Caki2 (cell line): ENCODE measurements around the gene IL1RAP. TPM values are rescaled to one million over a fixed set of nuclear protein-coding genes. Genes with fewer than 3 reads are reported as not detected.
A peak's percentile ranks its signal among the peaks of the same experiment; 100 is the strongest.

Experiments
- DNase-seq: peaks from one replicate; pipeline ENCODE4 v3.0.0-alpha.2; 2015; ENCODE audit warnings: low read depth
- in situ Hi-C: cut with HindIII; loops from 2 replicates; pipeline ENCODE4 v1.10.0; 2016; ENCODE audit warnings: low sequenced_read_pairs, low pct_unique_long_range_greater_than_20kb, mixed read lengths
- total RNA-seq: library from RNA; depleted of rRNA; stranded (reverse); fragments of >200 nt; shearing (Covaris generic); gene quantifications from 2 replicates; pipeline ENCODE4 v1.2.3, GENCODE V29; 2014; ENCODE audit warnings: low replicate concordance

Gene IL1RAP
- total RNA-seq, 1 experiment from 2014 or later, result 9.5 TPM

- DNase-seq, result no peak
- in situ Hi-C loops, result no loop called here
Observed at GRCh38 chr3:190591080-190591479, 77.2 kb downstream of the IL1RAP start.

DNA sequence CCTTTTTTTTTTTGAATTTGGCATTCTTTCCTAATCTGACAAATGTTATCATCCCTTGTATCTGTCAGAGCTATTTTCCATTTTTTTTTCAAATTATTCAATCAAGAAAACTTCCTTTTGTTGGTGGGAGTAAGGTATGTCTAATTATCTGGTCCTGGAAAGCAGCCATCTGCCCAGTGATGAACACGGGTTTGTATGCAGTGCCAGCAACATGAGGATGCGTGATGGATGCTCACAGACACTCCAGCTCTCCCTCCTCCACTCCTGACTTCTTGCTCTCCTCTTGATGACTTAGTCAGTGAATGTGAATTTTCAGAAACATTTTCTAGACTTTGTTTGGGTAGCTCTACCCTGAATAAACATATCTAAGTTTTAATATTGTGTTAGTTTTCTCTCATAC lies 79.2 kb downstream of the IL1RAP start:
- in situ Hi-C loops, result no loop called here
- no peak for DNase-seq

DNA sequence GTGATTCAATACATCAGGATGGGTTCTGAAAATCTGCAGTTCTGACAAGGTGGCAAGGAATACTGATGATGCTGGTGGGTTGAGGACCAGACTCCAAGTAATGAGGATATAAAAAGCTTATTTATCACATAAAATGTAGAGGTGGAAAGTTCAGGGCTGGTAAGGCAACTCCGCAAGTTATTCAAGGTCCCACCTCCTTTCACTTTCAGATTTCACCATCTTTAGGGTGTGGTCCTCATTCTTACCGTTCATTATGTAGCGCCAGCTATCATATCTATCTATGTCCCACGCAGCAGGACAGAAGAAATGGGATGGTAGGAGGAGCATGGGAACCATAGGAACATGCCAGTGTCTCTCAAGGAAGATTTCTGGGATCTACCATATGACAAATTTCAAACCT lies 80.3 kb downstream of the IL1RAP start:
- in situ Hi-C loops, result no loop called here

GRCh38 chr3:190595179-190595795 lies 81.4 kb downstream of the IL1RAP start:
- in situ Hi-C loops, result no loop called here
- no peak for DNase-seq

More for the DNA sequence above, 80.3 kb downstream of the IL1RAP start:
- DNase-seq, result no peak

- in situ Hi-C loops, result no loop called here
- no peak for DNase-seq
Observed at GRCh38 chr3:190595807-190596206, 81.9 kb downstream of the IL1RAP start.

DNA sequence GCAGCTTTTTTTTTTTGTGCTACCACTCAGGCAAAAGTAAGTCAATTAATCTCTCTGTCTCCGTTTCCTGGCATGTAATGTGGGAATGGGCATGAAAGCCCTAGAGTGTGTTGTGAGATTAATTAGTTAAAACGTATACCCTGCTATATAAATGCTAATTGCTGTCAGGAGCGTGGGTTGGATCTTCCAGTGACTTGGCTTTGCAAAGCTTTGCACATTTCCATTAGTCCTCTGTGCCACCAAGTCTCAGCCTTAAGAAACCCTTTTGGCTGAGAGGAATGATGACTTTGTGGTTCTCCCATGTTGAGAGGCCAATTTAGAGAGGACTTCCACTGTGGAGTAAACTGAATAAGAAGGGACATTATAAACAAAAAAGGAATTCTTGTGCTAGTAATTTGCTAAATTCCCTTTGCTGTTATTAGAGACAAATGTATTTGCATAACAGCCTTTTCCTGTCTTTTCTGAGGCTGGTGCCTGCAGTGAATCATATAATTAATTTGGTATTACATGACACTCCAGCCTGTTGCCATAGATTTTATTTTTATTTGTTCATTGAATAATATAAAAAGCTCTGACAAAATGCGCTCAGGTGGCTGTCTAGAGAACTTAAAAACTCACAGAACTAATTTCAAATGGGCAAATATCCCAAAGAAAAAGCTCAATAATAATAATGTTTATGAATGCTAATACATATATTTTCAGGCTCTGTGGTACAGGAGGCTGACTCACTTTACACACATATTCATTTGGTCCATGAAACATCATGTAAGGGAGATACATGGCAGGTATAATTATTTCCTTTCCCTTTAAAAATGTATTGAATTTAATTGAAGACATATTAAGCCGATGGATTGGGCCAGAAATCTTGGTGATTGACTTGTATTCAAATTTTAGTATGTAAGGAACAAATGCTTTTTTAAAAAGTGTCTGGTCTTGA lies 82.7 kb downstream of the IL1RAP start:
- in situ Hi-C loops, result no loop called here
- DNase-seq, result no peak

DNA sequence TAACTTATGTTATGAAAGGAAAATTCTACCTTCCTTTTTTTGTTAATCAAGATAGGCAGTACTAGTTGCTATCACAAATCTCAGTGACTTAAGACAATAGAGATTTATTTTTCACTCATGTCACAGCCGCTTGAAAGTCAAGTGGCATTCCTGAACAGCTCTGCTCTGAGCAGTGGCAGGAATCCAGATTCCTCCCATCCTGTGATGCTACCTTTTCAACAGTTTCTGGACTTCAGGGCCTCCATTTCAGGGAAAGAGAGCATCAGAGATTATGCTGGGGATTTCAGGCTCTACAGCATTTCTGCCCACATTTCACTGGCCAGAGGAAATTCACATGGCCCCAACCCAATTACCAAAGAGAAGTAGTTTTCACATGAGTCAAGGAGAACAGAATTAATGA lies 83.4 kb downstream of the IL1RAP start:
- no peak for DNase-seq
- in situ Hi-C loops, result no loop called here

DNA sequence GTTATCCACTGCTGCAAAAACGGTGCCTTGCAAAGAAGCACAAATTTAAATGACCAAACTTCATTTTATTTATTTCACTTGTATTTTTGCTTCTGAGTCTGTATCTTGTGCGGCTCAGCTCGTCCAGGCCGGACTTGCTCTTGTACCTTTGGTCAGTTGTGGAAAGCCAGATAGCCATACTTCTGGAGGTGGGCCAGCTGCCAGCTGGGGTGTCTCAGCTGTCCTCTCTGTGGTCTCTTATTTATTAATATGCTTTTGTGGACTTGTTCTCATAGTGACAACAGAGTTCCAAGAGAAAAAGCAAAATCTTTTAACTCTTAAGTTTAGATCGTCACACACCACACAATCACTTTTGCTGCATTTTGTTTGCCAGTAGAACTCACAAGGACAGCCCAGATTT lies 87.7 kb downstream of the IL1RAP start:
- no peak for DNase-seq
- in situ Hi-C loops, result no loop called here

- in situ Hi-C loops, result no loop called here
- DNase-seq, result no peak
Observed at GRCh38 chr3:190605385-190605784, 91.5 kb downstream of the IL1RAP start.

DNA sequence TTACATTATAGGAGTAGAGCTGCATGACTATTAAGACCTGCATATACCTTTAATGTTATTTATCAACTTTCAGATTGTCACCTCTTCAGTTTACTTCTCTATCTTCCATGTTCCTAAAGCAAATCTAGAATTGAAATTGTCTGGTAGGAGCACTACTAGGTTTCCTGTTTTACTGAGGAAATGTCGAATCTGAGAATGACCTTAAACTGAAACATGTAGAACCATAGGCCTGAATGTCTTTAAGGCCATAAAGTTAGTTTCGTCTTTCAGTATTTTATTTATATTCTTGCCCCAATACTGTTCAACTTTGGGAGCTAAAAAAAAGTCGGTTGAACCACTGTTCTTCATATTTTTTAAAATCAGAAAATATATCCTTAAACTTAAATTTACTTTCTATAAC lies 92.7 kb downstream of the IL1RAP start:
- in situ Hi-C loops, result no loop called here
- DNase-seq, result no peak

DNA sequence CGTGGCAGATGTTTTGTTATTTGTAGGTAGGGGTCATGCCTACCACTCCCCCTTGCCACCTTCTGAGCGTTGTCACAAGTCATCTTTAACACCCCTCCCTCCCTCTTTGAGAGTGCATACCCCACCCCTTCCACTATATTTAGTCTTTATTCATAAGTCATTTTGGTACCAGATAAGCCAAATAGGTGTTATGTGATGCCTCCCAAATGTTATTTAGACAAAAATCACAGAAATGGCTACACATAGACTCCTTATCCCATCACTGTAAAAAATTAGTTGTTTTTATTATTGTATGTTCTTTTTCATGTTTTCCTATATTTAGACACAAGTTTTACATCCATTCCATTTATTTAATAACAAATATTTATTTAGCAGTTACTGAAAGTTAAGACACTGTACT lies 93.1 kb downstream of the IL1RAP start:
- no peak for DNase-seq
- in situ Hi-C loops, result no loop called here

DNA sequence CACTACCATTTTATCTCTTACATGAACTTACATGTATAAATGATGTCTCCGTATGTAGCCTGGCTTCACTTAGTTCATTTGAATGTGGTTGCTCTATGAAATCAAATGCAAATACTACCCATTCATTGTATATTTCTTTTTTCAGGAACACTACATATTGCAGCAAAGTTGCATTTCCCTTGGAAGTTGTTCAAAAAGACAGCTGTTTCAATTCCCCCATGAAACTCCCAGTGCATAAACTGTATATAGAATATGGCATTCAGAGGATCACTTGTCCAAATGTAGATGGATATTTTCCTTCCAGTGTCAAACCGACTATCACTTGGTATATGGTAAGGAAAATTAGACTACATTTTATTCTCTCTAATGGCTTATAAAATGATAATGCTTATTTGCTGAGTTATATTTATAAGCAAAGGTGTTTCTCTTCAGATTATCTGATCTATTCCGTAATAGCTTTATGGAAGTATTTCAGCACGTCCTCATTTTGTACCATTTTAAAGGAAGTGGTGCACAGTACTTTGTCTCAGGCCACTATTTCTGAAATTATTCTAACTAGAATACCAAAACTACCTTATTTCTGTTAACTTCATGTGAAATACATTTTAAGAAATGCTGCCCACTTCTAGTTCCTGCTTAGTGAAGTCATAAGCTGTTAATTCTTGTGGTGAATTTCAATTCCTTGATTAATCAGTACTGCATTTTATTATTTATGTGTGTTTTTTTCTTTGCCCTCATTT lies 95.1 kb downstream of the IL1RAP start:
- no peak for DNase-seq
- in situ Hi-C loops, result no loop called here

GRCh38 chr3:190614226-190615059 lies 100.6 kb downstream of the IL1RAP start:
- no peak for DNase-seq
- in situ Hi-C loops, result no loop called here

- in situ Hi-C loops, result no loop called here
- DNase-seq, result no peak
Observed at GRCh38 chr3:190615060-190615384, 101.1 kb downstream of the IL1RAP start.

DNA sequence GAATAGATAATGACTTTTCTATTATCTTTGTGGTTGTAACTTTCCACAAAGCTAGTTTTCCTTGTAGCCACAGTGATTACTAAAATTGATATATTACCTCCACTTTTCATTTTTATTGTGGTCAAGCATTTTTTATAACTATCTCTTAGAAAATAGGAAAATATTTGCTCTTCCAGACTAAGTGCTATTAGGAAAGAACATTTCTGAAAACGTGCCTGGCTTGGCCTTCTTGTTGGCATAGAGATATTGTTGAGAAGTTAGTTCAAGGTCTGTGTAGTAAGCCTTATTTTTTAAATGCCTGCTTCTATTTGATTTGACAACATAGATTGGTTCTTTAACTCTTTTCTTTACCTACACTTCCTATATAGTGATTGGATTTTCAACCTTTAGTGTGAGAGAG lies 101.7 kb downstream of the IL1RAP start:
- in situ Hi-C loops, result no loop called here
- no peak for DNase-seq

DNA sequence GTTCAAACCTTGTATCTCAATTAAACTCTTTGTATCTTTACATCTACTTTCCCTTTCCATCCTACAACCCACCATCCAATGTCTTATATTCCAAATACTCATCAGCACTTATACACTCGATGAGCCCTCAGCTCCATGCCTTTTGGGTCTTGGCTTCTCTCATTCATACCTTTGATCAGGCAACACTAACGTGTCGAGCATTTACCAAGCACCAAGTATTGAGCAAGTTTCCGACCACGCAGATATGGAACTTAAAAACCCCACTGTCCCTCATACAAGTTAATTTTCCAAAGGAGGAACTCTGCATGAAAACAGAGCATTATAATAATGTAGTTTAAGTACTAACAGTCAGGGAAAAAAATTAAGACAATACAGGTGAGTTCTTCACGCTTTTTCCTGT lies 102.8 kb downstream of the IL1RAP start:
- no peak for DNase-seq
- in situ Hi-C loops, result no loop called here

DNA sequence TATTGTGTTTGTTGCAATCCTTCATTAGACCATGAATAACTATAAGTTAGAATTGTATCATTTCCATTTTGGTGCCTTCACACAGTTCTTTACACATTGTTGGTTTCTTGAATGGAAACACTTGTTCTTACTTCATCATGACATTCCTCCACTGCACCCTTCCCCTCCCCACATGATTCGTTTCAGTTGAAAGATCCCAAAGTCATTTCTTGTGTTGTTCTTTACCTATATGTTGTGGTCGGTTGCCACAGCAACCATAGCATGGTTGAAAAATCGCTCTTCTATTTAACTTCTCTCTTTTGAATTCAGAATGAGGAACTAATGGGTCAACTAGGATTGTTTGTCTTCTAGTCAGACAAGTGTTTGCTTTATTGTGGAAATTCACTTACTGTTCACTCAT lies 103.3 kb downstream of the IL1RAP start:
- in situ Hi-C loops, result no loop called here
- DNase-seq, result peak; percentile 68

- no peak for DNase-seq
- in situ Hi-C loops, result no loop called here
Observed at GRCh38 chr3:190618330-190619030, 104.6 kb downstream of the IL1RAP start.
